ENCODE measurements around the gene SLC26A6.

Gene SLC26A6

DNA sequence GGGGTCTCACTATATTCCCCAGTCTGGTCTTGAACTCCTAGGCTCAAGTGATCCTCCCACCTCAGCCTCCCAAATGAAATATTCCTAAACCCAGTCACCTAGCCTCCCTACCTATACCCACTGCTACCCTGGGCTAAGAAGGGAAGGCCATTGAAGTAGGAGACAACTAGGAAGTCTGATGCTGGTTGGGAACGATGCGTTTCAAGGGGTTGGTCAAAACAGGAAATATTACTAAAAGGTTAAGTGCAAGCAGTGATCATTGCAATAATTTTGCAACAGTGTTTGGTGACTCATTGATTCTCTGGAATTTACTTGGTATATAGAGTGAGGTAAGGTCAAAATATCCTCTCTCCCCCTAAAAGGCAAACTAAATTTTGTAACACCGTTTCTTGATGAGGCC lies 21.2 kb downstream of the SLC26A6 start:
- Histone ChIP-seq H3K79me2 (ENCODE audit: insufficient read depth, low read length) (no peaks in the 10 kb centered on the region), H3K27ac (ENCODE audit: low read depth, low read length, poor library complexity, severe bottlenecking) (no peak overlapping the region), H3K4me1 (ENCODE audit: insufficient read depth, low read length, severe bottlenecking) (peaks cover 7% of the 10 kb centered on the region), H3K4me2 (ENCODE audit: low read length) (no peak overlapping the region), H3F3A (ENCODE audit: insufficient read depth, low read length) (no peaks in the 10 kb centered on the region), H3K36me3 (ENCODE audit: insufficient read depth, low read length) (no peaks in the 10 kb centered on the region), H3K9ac (ENCODE audit: low read length) (no peak overlapping the region), H3K9me3 (ENCODE audit: low read length) (peaks cover 9% of the 10 kb centered on the region), H3K9me2 (ENCODE audit: low read depth, low read length) (no peaks in the 10 kb centered on the region), H3K27me3 (ENCODE audit: insufficient read depth, low read length) (no peaks in the 10 kb centered on the region), H3K4me3 (ENCODE audit: low read depth, low read length, poor library complexity, severe bottlenecking) (no peak overlapping the region), H4K20me1 (ENCODE audit: insufficient read depth, low read length) (no peaks in the 10 kb centered on the region), H2AFZ (ENCODE audit: low read length) (no peak overlapping the region)
- TF ChIP-seq, protein P1, sequence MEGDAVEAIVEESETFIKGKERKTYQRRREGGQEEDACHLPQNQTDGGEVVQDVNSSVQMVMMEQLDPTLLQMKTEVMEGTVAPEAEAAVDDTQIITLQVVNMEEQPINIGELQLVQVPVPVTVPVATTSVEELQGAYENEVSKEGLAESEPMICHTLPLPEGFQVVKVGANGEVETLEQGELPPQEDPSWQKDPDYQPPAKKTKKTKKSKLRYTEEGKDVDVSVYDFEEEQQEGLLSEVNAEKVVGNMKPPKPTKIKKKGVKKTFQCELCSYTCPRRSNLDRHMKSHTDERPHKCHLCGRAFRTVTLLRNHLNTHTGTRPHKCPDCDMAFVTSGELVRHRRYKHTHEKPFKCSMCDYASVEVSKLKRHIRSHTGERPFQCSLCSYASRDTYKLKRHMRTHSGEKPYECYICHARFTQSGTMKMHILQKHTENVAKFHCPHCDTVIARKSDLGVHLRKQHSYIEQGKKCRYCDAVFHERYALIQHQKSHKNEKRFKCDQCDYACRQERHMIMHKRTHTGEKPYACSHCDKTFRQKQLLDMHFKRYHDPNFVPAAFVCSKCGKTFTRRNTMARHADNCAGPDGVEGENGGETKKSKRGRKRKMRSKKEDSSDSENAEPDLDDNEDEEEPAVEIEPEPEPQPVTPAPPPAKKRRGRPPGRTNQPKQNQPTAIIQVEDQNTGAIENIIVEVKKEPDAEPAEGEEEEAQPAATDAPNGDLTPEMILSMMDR (IDR thresholded peaks at IDR 0.05; ENCODE audit: low read length), result no peak
- TF ChIP-seq EZH2 (IDR thresholded peaks at IDR 0.05; ENCODE audit: borderline replicate concordance, low read length), result no peak

DNA sequence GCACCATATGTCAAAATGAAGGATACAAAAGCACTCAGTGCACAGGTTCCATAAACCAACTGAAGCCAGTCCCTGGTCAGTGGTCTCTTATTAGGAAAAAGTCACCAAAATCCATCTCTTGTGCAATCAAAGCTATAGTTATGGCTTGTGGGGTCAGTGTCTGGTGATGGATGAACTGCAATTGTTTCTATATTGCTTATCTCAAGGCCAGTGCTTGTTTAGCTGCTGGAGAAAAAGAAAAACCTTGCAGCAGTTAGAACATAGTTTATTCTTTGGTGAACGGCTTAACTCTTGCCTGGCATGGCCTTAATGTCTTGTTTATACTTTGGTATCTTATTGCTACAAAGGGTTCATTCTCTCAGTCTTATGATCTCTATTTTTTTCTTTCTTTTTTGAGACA lies 23.0 kb downstream of the SLC26A6 start:
- Histone ChIP-seq H3K9ac (ENCODE audit: low read length) (no peak overlapping the region), H3K9me2 (ENCODE audit: low read depth, low read length) (no peaks in the 10 kb centered on the region), H3K27me3 (ENCODE audit: insufficient read depth, low read length) (no peaks in the 10 kb centered on the region), H3K4me3 (ENCODE audit: low read depth, low read length, poor library complexity, severe bottlenecking) (no peak overlapping the region), H2AFZ (ENCODE audit: low read length) (no peak overlapping the region), H3K4me1 (ENCODE audit: insufficient read depth, low read length, severe bottlenecking) (peaks cover 18% of the 10 kb centered on the region), H3K9me3 (ENCODE audit: low read length) (peaks cover 5% of the 10 kb centered on the region), H3K79me2 (ENCODE audit: insufficient read depth, low read length) (peaks cover 8% of the 10 kb centered on the region), H3K27ac (ENCODE audit: low read depth, low read length, poor library complexity, severe bottlenecking) (no peak overlapping the region), H4K20me1 (ENCODE audit: insufficient read depth, low read length) (no peaks in the 10 kb centered on the region), H3F3A (ENCODE audit: insufficient read depth, low read length) (no peaks in the 10 kb centered on the region), H3K4me2 (ENCODE audit: low read length) (no peak overlapping the region), H3K36me3 (ENCODE audit: insufficient read depth, low read length) (0 out of 2 replicates have a peak, but pooled peaks cover 4% of the 10 kb centered on the region)
- TF ChIP-seq, protein P1 (IDR thresholded peaks at IDR 0.05; ENCODE audit: low read length), result no peak
- no peak for TF ChIP-seq EZH2 (IDR thresholded peaks at IDR 0.05; ENCODE audit: borderline replicate concordance, low read length)

DNA sequence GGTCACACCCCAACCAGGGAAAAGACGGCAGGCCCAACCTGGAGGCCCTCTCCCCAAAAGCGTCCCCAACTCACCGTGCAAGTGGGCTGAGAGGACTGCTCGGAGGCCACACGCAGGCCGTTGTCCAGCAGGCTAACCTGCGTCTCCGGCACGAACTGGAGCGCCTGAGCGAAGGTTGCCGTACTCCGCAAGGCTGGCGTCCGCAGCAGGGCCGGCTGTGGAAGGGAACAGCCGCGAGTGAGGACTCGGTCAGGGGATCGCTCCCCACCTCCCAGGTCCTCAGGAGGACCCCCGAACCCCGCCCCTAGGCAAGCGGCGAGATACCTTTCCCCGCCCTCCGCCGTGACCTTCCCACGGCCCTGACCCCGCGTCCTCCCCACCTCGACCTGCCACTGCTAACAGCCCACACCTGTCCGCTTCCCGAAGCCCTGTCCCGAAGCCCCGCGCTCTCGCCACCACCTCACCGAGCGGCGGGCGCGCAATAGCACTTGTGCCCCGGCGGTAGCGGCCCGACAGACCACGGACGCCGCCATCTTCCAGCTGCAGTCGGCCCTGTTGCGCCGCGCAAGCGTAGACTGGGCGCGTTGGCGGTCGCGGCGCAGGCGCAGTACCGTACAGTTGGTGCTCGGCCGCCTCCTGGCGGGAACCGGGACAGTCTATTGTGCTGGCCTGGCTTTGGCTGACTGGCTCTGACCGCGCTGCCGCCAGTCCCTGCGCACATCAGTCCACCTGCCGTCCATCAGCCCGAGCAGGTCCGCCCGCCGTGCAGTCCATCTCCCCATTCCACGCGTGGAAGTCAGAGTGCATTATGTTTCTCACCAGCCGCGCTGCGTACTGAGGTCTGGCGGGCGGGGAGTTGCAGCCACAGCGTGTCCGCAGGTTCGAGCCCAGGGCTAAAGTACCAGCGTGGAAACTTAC lies 25.9 kb downstream of the SLC26A6 start, which contains the start of gene UQCRC1:
Gene UQCRC1, minus strand, starts transcription at position 559 of the 918 bp plus-strand sequence. Its CDS starts 26 bp downstream, at position 533.
- H3K4me1 ChIP-seq (ENCODE audit: insufficient read depth, low read length, severe bottlenecking), result peaks cover 18% of the 10 kb centered on the region
- H3K79me2 ChIP-seq (ENCODE audit: insufficient read depth, low read length), result peaks cover 8% of the 10 kb centered on the region
- H3K9ac ChIP-seq (ENCODE audit: low read length), result peak within 1 kb of the TSS; percentile 92
- H2AFZ ChIP-seq (ENCODE audit: low read length), result peak within 1 kb of the TSS; percentile 89
- no peaks in the 10 kb centered on the region for H4K20me1 ChIP-seq (ENCODE audit: insufficient read depth, low read length)
- H3K27me3 ChIP-seq (ENCODE audit: insufficient read depth, low read length), result no peaks in the 10 kb centered on the region
- no peak for TF ChIP-seq EZH2 (IDR thresholded peaks at IDR 0.05; ENCODE audit: borderline replicate concordance, low read length)
- TF ChIP-seq, protein P1 (IDR thresholded peaks at IDR 0.05; ENCODE audit: low read length), result peak; percentile 70
- peaks cover 29% of the 10 kb centered on the region for H3K36me3 ChIP-seq (ENCODE audit: insufficient read depth, low read length)
- H3K27ac ChIP-seq (ENCODE audit: low read depth, low read length, poor library complexity, severe bottlenecking), result peak within 1 kb of the TSS; percentile 39
- peak within 1 kb of the TSS; percentile 90 for H3K4me3 ChIP-seq (ENCODE audit: low read depth, low read length, poor library complexity, severe bottlenecking)
- no peaks in the 10 kb centered on the region for H3K9me3 ChIP-seq (ENCODE audit: low read length)
- no peaks in the 10 kb centered on the region for H3K9me2 ChIP-seq (ENCODE audit: low read depth, low read length)
- H3K4me2 ChIP-seq (ENCODE audit: low read length), result peak within 1 kb of the TSS; percentile 83
- no peaks in the 10 kb centered on the region for H3F3A ChIP-seq (ENCODE audit: insufficient read depth, low read length)

Measured in OCI-LY1 (cell line).